ENCODE measurements around the gene KIF3C.
A peak's percentile ranks its signal among the peaks of the same experiment; 100 is the strongest.

The KIF3C gene

DNA sequence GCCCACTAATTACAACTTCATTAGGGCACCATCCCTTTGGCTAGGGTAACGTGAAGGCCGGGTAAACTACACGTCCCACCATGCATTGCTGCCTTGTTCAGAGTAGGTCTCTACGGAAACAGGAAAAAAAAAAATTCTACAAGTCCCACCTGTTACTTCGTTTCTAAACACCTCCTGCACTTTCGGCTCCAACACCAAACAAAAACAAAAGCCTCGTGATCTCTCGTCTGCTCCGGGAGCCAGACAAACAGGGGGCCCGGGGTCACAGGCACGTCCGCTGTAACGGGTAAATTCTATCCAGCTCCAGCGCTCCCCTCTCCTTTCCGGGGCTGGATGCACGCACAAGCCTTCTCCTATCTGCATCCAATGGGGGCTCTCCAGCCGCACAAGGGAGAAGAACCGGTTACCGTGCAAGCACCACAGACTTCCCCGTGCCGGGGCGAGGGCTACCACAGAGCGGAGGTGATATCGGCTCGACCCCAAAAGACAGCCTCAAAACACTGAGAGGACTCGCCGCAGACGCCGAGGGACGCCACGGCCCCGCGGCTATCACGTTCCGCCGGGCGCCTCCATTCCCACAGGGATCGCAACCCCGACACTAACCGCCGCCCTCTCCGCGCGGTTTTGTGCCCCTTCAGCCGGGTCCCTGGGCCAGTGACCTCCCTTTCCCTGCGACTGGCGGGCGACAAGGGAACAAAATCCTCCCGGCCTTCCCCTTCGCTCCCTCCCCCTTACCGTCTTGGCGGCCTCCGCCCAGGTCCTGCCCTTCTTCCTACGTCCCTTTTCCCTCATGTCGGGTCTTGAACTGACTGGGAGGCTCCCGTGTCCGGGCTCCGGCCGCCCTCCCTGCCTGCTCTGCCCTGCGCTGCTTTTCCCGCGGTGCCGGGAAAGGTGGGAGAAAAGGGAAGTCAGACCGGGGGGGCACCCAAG lies 104.6 kb downstream of the KIF3C start:
- peak; percentile 69 for DNase-seq (ENCODE audit: low spot score)
